K562 (cell line): ENCODE results near the gene SCN1B.

Source experiments
- BDP1 ChIP-seq: IDR thresholded peaks from 3 replicates; pipeline ENCODE4 v1.6.1; 2011; ENCODE audit not compliant: insufficient read length, insufficient read depth
- CBFA2T3 ChIP-seq: fragments of 450-650 bp; IDR thresholded peaks from 2 replicates; pipeline ENCODE4 v1.6.1; 2017
- CTCF ChIP-seq, 3 experiments: IDR thresholded peaks in 2 of 3; conservative IDR thresholded peaks in 1 of 3; 2 replicates each; pipeline ENCODE4 v1.5.1; 2011 to 2012; ENCODE audit warnings: low read length in 3 of 3, mild to moderate bottlenecking in 3 of 3, control low read depth in 2 of 3, improper control_type of control experiment in 1 of 3, inconsistent platforms in 1 of 3, low read depth in 1 of 3, mixed read lengths in 1 of 3, moderate library complexity in 1 of 3; ENCODE audit not compliant: insufficient read depth in 2 of 3
- MBD1 ChIP-seq: fragments of 250-450 bp; sonication (Bioruptor Pico); IDR thresholded peaks from 2 replicates; pipeline ENCODE4 v1.8.0; 2022; ENCODE audit warnings: inconsistent platforms
- MNT ChIP-seq, 2 experiments: fragments of 450-650 bp; conservative IDR thresholded peaks; 2 replicates each; pipeline ENCODE4 v1.6.1; 2017; ENCODE audit warnings: mild to moderate bottlenecking in 2 of 2, moderate library complexity in 2 of 2
- MYNN ChIP-seq, 2 experiments: sonication (generic); formaldehyde crosslinking in 1 of 2; IDR thresholded peaks; 2 replicates each; pipeline versions ENCODE4 v1.5.0 to v1.6.1; 2016 to 2020; ENCODE audit warnings: antibody characterized with exemption in 1 of 2, missing genetic modification reagents in 1 of 2
- POLR2AphosphoS5 ChIP-seq: IDR thresholded peaks from 2 replicates; pipeline ENCODE4 v1.6.1; 2011; ENCODE audit warnings: mild to moderate bottlenecking, low read depth, low read length, moderate library complexity; ENCODE audit not compliant: control insufficient read depth, insufficient read depth
- RB1 ChIP-seq: fragments of 450-650 bp; IDR thresholded peaks from 2 replicates; pipeline ENCODE4 v1.6.1; 2017; ENCODE audit warnings: low read depth, mild to moderate bottlenecking
- SMARCA4 ChIP-seq: fragments of 450-650 bp; IDR thresholded peaks from 2 replicates; pipeline ENCODE4 v1.6.1; 2016
- TAF1 ChIP-seq: IDR thresholded peaks from 2 replicates; pipeline ENCODE4 v1.6.1; 2011; ENCODE audit warnings: mild to moderate bottlenecking, low read length, moderate library complexity; ENCODE audit not compliant: insufficient read depth, control insufficient read depth, severe bottlenecking; ENCODE audit errors: extremely low read depth
- TEAD2 ChIP-seq: fragments of 450-650 bp; IDR thresholded peaks from 2 replicates; pipeline ENCODE4 v1.6.1; 2016; ENCODE audit warnings: missing genetic modification characterization, control low read depth, missing compliant biosample characterization
- ZKSCAN1 ChIP-seq: fragments of 150-350 bp; IDR thresholded peaks from 2 replicates; pipeline ENCODE4 v1.6.1; 2016; ENCODE audit warnings: low read depth, low read length
- ZNF263 ChIP-seq: sonication (generic); formaldehyde crosslinking; IDR thresholded peaks from 2 replicates; pipeline ENCODE4 v1.8.0; 2022; ENCODE audit warnings: mild to moderate bottlenecking, missing genetic modification reagents, borderline replicate concordance
- ZNF766 ChIP-seq: fragments of 200-800 bp; sonication (Bioruptor generic); conservative IDR thresholded peaks from 2 replicates; pipeline ENCODE4 v1.6.1; 2016; ENCODE audit warnings: missing genetic modification characterization, missing compliant biosample characterization

GRCh38 chr19:35042954-35043604 is 12.8 kb downstream of the SCN1B start:
- TF ChIP-seq CTCF (IDR thresholded peaks at IDR 0.05 in 2 of 3, conservative IDR thresholded peaks at IDR 0.05 in 1 of 3; ENCODE audit: insufficient read depth in 2 of 3, low read depth in 1 of 3, low read length in 3 of 3) (no peak), POLR2AphosphoS5 (no peak), MNT (conservative IDR thresholded peaks at IDR 0.05) (no peak), TEAD2 (tag) (no peak), SMARCA4 (no peak), TAF1 (no peak), RB1 (no peak), CBFA2T3 (no peak), MBD1 (CRISPR knock-in tag) (no peak), MYNN (IDR thresholded peaks at IDR 0.05) (no peak), MYNN (CRISPR knock-in tag; IDR thresholded peaks at IDR 0.05) (no peak), ZKSCAN1 (no peak), BDP1 (no peak), ZNF766 (CRISPR knock-in tag) (no peak), ZNF263 (no peak)
